Heart left ventricle (tissue), 13 donors: ENCODE data around the gene LRRTM4.

Experiments used
- POLR2A ChIP-seq, 2 donors: fragments of 450-650 bp; IDR thresholded peaks; one replicate each; pipeline ENCODE4 v1.6.1; 2017; ENCODE audit warnings: antibody characterized with exemption in 2 of 2, mild to moderate bottlenecking in 2 of 2, moderate library complexity in 2 of 2
- TF ChIP-seq, protein P1 (sequence below), 12 donors: fragments of 200-600 bp; sonication (generic) in 4 of 12; IDR thresholded peaks; one replicate each; pipeline versions ENCODE4 v1.5.0 to v1.8.0; 2018 to 2022; ENCODE audit warnings: antibody characterized with exemption in 12 of 12, mild to moderate bottlenecking in 5 of 12
- donor health status: ischemic (EF 13 %, LVEDD 7.1; RV severe dilation, severe dysfunction).
- donor health status: DM: no; HTN: yes; CAD: no.
- donor health status: DM: no; HTN: no; CAD: no.
- donor health status: ischemic (EF 25% LVEDD 6.9; RV normal size, moderate dysfunction).
- donor health status: ischemic (EF 25% LVEDD 5.7; RV mildly dilated, moderate dysfunction).
- donor health status: ischemic (EF 35%, LVEDD 5.7; RV mildly dilated, moderate dysfunction).
- donor health status: nonischemic (EF 11% LVEDD 7.7; RV severe dilation, severe dysfunction).
- donor health status: DM: yes; HTN: yes; CAD: no.
- donor health status: PGD.
- donor health status: ischemic (EF 29% LVEDD 5.4; RV normal size, mild dysfunction).
- donor health status: nonischemic (EF 23%, LVEDD 6.1; RV moderate dilation, normal function).

DNA sequence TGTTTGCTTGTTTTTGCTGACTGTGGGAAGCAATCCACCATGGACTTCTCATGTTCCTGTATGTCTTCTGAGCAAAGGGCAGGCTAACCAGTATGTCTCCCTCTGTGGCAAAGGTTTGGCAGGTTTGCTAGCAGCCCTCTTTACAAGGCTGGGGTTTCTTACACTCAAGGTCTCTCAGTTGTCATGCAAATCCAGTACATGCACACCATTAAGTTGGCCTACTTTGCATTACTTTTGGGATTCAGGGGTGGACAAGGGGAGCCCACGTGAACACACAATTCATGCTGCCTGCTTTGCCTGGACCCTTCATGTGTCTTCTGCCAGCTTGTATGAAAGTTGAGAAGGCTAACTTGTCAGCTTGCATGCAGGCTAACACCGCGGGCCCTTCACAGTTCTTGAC, 134.9 kb downstream of the LRRTM4 start:
- TF ChIP-seq, protein P1, sequence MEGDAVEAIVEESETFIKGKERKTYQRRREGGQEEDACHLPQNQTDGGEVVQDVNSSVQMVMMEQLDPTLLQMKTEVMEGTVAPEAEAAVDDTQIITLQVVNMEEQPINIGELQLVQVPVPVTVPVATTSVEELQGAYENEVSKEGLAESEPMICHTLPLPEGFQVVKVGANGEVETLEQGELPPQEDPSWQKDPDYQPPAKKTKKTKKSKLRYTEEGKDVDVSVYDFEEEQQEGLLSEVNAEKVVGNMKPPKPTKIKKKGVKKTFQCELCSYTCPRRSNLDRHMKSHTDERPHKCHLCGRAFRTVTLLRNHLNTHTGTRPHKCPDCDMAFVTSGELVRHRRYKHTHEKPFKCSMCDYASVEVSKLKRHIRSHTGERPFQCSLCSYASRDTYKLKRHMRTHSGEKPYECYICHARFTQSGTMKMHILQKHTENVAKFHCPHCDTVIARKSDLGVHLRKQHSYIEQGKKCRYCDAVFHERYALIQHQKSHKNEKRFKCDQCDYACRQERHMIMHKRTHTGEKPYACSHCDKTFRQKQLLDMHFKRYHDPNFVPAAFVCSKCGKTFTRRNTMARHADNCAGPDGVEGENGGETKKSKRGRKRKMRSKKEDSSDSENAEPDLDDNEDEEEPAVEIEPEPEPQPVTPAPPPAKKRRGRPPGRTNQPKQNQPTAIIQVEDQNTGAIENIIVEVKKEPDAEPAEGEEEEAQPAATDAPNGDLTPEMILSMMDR (IDR thresholded peaks at IDR 0.05) = no peak
- no peak for TF ChIP-seq POLR2A (IDR thresholded peaks at IDR 0.05)
